Activated CD4-positive, alpha-beta T cell treated with anti-CD3 and anti-CD28 coated beads, Interleukin-2, amount 50 U/mL, for 4 hours (primary cell): ENCODE measurements around the gene SCN3A.

Experiments used
- DNase-seq, 2 experiments: peaks; one replicate each; pipeline ENCODE4 v3.0.0-alpha.2; 2020

SCN3A gene

DNA sequence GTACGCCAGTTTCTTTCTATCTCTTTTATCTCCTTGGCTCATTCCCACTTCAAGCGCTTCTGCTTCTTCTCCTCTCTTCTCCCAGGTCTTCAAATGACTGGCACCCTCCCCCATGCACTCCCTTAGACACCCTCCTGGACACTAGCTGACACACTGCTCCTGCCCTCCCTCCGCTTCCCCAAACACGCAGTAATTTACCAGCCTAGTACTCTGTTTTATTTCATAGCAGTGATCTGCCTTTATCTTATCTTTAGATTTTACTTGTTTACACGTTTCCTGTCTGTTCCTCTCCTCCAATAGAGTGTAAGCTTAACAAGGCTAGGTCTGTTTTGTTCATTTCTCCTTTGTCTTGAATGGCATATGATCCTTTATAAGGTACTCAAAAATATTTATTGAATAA is 93.9 kb downstream of the SCN3A start:
- DNase-seq: no peak

GRCh38 chr2:165105926-165106325 is 97.9 kb downstream of the SCN3A start:
- DNase-seq: no peak

- no peak for DNase-seq
Measured at GRCh38 chr2:165087933-165088901, 115.6 kb downstream of the SCN3A start.

DNA sequence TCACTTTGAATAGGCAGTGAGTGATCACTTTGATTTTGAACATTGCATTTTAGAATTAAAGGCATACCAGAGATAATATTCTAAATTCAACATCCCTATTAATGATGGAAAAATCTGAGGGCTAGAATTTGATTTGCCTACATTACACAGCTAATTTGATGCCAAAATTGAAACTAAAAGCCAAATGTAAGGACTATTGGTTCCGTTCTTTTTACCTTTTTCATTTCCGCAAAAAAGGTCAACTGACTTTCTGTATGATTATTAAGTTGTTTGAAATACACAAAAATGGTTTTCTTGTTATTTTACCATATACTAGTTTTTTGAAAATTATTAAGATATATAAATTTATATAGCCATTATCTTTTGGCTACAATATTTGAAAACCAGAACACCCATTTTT is 117.5 kb downstream of the SCN3A start:
- DNase-seq: no peak

- no peak for DNase-seq
Measured at GRCh38 chr2:165083326-165083725, 120.5 kb downstream of the SCN3A start.

GRCh38 chr2:165082479-165082878 is 121.4 kb downstream of the SCN3A start:
- DNase-seq: no peak

DNA sequence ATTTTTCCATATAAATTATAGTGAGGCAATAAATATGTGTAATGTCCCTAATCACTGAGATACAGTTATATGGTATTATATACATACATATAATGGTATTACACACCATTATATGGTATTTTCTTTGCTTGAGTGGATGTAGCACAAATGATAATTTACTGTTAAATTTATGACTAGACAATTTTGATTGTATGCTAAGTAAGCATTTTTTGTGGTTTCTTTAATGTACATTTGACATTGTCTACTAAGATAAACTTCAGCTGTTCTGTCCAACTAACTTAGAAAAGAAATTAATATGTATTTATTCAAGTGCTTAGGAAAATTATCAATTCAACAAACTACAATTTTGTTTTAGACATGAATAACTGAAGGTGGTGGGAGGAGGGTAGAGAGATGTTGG is 122.6 kb downstream of the SCN3A start:
- DNase-seq: no peak

DNA sequence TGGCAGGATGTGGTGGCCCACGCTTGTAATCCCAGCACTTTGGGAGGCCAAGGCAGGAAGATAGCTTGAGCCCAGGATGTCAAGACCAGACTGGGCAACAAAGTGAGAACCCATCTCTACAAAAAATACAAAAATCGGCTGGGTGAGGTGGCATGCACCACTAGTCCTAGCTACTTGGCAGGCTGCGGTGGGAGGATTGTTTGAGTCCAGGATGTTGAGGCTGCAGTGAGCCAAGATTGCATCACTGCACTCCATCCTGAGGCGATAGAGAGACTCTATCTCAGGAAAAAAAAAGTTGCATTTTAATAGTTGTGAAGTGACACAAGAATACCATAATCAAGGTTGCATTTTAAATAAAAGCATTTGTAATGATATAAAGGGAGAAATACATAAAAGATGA is 124.4 kb downstream of the SCN3A start:
- no peak for DNase-seq

DNA sequence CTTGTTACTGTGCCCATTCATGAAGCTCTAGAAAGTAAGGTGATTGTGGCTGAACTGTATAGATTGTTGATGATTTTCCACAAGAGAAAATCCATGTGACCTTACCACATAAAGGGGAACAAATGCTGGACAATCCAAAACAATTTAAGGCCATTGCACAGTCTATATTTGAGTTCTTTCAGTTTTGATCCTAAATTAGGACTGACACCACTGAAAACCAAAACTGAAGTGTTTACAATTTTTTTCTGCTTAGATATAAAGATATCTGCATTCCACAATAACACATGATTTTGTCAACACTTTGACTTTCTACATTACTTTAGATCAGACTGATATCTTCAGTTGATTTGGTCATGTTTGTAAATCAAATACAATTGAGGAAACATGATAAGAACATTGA is 124.9 kb downstream of the SCN3A start:
- DNase-seq: no peak

DNA sequence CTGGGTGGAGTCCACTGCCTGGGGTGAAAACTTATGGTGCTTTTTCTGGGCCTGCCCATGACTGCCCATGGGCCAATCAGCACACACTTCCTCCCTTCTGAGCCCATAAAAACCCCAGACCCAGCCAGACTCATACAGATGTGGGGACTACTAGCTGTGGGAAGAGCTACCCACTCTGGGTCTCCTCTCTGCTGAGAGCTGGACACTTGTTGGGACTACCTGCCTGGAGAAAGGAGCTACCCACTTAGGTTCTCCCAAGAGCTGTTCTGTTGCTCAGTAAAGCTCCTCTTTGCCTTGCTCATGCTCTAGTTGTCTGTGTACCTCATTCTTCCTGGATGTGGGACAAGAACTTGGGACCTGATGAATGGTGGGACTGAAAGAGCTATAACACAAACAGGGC is 129.0 kb downstream of the SCN3A start:
- no peak for DNase-seq

DNA sequence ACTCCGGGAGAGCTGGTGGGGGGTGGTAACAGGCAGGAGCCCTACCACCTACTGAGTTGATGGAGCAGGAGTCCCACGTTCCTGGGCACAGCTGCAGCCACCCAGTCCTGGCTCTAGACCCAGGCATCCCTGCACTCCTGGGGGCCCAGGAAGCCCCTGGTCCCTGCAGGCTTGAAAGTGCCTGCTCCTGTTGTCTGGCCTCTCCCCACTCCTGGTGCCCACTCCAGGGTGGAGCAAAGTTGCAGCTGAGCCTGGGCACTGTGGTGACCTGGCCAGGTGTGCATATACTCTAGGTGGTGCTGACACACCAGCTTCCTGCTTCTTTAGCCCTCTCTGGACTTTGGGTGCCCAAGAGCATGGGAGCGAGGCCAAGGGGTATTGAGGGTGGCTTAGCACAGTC is 129.5 kb downstream of the SCN3A start:
- DNase-seq: no peak

GRCh38 chr2:165070076-165070475 is 133.8 kb downstream of the SCN3A start:
- DNase-seq: no peak

DNA sequence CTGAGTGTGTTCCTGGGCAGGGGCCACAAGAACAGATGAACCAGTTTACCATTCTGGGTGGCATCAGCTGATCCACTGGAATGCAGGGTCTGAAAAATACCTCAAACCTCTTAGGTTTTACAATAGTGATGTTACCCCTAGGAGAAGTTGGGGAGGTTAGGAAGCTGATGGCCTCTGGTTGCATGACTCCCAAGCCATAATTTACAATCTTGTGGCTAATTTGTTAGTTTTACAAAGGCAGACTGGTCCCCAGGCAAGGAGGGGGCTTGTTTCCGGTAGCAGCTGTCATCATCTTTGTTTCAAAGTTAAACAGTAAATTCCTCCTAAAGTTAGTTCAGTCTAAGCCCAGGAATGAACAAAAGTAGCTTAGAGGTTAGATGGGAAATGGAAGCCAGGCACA is 134.7 kb downstream of the SCN3A start:
- DNase-seq: no peak

DNA sequence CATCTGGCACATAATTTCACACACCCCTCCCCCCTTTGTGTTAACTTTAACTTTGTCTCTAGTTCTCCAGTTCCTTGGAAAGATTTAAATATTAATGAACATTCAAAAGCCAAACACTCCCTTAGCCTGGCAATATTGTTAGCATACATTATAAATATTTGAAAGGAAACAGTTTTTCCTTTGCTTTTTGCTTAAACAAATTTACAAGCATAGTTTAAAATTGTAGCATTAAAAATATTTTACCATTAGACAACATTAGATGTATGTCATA is 135.4 kb downstream of the SCN3A start:
- no peak for DNase-seq

- DNase-seq: no peak
Measured at GRCh38 chr2:165067643-165068486, 136.0 kb downstream of the SCN3A start.

GRCh38 chr2:165064743-165065142 is 139.1 kb downstream of the SCN3A start:
- DNase-seq: no peak

DNA sequence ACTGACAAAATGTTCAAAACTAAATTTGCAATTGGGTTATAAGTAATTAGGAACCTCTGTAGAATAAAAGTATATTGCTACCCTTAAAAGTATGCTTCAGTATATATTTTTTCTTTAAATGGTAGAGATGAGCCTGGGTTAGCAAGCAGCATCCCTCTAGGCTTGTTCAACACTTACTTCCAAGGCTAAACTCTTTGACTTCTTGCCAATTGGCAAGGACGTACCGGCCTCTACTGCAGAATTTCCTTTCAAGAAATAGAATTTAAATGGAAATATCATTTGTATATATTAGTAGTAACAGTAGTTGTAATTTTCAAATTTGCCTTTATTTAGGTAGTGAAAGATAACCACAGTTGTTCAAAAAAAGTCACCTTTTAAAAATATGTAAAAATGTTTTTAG is 143.4 kb downstream of the SCN3A start:
- no peak for DNase-seq

GRCh38 chr2:165058476-165059265 is 145.2 kb downstream of the SCN3A start:
- DNase-seq: no peak

DNA sequence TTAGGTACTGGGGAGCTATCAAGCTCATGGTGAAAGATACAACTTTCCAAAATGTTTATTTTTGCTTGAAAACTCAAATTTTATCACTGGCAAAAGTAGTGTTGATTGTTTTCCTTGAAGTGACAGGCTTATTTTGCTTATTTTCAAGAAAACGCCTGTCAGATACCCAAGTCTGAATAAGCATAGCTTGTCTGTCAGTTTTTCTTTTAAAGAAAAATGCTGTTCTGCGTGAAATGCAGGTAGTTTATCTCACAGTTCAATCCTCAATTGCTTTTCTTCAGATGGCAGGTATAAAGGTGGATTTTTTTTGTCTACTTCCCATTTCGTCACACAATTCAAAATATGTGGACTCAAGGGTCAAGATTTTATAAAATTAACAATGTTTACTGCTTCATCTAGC is 145.9 kb downstream of the SCN3A start:
- DNase-seq: no peak

GRCh38 chr2:165057308-165057707 is 146.5 kb downstream of the SCN3A start:
- no peak for DNase-seq

- no peak for DNase-seq
Measured at GRCh38 chr2:165056564-165056963, 147.3 kb downstream of the SCN3A start.

DNA sequence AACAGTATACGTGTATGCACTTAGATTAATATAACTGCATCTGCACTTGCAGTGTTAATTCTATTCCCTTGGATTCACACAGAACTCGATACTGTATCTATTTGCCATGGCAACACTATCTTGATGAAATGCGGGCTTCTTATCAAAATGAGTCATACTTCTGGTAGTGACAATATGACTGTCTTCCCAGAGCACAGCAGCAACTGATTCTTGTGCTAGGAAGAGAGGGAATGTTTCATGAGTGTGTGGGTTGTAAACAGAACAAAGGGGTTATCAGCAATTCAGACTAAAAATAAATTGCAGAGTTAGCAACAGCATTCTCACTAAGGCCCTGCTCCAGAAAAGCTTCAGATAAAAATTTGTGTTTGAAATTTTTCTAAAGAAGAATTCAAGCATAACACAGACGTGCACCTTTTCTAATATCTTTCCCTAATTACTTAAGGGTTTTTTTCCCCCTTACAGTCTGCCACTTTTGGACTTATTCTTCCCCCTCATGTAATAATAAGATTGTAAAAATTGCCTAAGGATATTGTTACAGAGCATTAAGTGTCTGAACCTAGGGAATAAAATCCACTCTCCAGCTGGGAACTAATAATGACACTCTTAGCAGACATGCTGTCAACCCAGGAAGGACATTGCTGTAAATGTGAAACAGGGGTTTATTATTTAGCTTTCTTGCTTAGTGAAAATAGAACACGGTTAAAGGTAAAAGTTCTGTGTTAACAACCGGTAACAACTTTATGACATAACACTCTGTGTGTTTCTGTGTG is 148.6 kb downstream of the SCN3A start:
- no peak for DNase-seq

DNA sequence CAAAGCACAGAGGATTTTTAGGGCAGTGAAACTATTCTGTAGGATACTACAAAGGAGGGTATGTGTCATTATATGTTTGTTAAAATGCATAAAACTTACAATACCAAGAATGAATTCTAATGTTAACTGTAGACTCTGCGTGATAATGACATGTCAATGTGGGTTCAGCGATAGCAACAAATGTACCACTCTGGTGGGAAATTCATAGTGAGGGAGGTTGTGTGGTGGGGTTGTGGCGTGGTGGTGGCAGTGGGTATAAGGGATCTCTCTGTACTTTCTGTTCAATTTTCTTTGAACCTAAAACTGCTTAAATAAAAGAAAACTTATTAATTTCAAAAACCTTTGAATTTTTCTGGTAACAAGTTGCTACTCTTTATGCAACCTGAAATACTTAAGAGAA is 149.2 kb downstream of the SCN3A start:
- no peak for DNase-seq
